ENCODE results near the gene PIK3R3. TPM values are rescaled to one million over a fixed set of nuclear protein-coding genes. Genes with fewer than 3 reads are reported as not detected.

PIK3R3 gene
- total RNA-seq, 1 experiment from 2014 or later, result 3.6 TPM

DNA sequence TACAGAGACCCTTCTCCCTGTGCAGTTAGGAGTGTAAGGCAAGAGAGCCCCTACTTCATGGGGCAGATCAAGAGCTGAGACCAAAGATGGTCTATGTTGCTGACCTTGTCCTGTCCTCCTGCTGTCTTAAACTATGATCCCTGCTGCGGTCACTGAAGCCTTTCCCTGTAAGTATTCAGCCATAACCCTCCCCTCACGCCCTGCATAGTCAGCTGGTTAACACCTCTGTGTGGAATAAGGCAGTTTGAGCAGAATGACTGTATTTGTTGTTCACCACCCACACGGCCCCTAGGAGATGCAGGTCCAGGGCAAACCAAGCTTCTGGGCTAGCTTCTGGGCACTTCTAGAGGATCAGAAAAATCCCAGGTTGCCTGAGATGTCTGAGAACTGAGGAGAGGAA lies 42.8 kb upstream of the PIK3R3 start:
- intact Hi-C loops (cut with micrococcal nuclease; ENCODE audit: unreplicated experiment), result no loop called here
- TF ChIP-seq, protein P1, sequence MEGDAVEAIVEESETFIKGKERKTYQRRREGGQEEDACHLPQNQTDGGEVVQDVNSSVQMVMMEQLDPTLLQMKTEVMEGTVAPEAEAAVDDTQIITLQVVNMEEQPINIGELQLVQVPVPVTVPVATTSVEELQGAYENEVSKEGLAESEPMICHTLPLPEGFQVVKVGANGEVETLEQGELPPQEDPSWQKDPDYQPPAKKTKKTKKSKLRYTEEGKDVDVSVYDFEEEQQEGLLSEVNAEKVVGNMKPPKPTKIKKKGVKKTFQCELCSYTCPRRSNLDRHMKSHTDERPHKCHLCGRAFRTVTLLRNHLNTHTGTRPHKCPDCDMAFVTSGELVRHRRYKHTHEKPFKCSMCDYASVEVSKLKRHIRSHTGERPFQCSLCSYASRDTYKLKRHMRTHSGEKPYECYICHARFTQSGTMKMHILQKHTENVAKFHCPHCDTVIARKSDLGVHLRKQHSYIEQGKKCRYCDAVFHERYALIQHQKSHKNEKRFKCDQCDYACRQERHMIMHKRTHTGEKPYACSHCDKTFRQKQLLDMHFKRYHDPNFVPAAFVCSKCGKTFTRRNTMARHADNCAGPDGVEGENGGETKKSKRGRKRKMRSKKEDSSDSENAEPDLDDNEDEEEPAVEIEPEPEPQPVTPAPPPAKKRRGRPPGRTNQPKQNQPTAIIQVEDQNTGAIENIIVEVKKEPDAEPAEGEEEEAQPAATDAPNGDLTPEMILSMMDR (IDR thresholded peaks at IDR 0.05; ENCODE audit: insufficient read depth in 1 of 2, low read depth in 1 of 2, low read length in 1 of 2, severe bottlenecking in 1 of 2, unreplicated experiment in 1 of 2), result no peak
- BruUV-seq (replicated peaks), result no TSS peak
- peaks cover 5% of the 10 kb centered on the region for H3K4me1 Mint-ChIP-seq (ENCODE audit: low read depth, unreplicated experiment)
- CTCF ChIA-PET, result no interaction called here
- Histone ChIP-seq H3K27me3 (replicated peaks; ENCODE audit: control insufficient read depth, insufficient read depth, low read length) (no peaks in the 10 kb centered on the region), H3K36me3 (ENCODE audit: control insufficient read depth, insufficient read depth, low read length) (no peaks in the 10 kb centered on the region), H3K9me3 (no peaks in the 10 kb centered on the region), H3K4me1 (peaks cover 10% of the 10 kb centered on the region; the same call in 1 of the 2 replicates), H3K4me3 (ENCODE audit: low read depth, low read length) (no peak overlapping the region)
- no peaks in the 10 kb centered on the region for H3K36me3 Mint-ChIP-seq (ENCODE audit: insufficient read depth, unreplicated experiment)
- DNase-seq, result no peak
- POLR2A ChIA-PET, result no interaction called here
- H3K9me3 Mint-ChIP-seq (ENCODE audit: unreplicated experiment), result no peaks in the 10 kb centered on the region
- no peak overlapping the region for H3K27ac Mint-ChIP-seq (ENCODE audit: unreplicated experiment)
- no peak overlapping the region for H3K4me3 Mint-ChIP-seq (ENCODE audit: unreplicated experiment)
- no peaks in the 10 kb centered on the region for H3K27me3 Mint-ChIP-seq (ENCODE audit: insufficient read depth, unreplicated experiment)

DNA sequence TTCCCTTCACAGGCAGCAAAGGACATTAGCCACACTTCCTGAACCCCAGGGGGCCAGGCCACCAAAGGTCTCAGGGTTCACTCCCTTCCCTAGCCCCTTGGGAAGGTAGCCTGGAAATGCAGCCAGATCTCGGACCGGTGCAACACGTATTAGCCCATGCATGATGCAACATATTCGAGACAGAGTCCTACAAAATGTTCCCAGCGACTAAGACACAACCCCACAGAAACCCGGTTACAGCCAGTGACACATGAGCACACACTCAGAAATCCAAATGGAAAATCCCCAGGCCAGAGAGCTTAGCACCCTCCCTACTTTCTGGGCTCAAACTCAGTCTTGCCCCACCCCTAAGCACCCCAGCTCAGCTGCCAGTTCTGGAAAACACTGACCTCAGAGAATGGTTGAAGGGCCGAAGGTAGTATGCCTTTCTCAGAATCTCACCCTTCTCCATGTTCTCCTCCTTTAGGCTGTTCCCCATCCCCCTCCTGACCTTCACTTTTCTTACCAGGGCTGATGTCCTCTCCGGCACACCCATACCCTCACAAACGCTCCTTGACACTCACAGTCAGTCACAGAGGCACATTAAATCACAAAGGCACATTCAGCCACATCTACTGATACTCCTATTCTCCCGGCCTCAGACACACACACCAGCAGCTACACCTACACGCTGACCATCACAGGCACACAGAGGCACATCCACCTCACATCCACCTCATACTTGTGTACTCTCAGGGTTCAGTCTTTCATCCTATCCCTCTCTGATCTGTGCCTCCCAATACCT lies 42.2 kb upstream of the PIK3R3 start, which contains the start of gene TSPAN1:
Gene TSPAN1 (plus strand): TSS at position 640 of the 784 bp plus-strand sequence. CDS start 6,021 bp downstream, outside the sequence.
- intact Hi-C loops (cut with micrococcal nuclease; ENCODE audit: unreplicated experiment), result no loop called here
- Histone ChIP-seq H3K4me3 (ENCODE audit: low read depth, low read length) (no peak within 1 kb of the TSS), H3K27me3 (replicated peaks; ENCODE audit: control insufficient read depth, insufficient read depth, low read length) (no peaks in the 10 kb centered on the region), H3K9me3 (no peaks in the 10 kb centered on the region), H3K4me1 (peaks cover 10% of the 10 kb centered on the region; the same call in 1 of the 2 replicates), H3K36me3 (ENCODE audit: control insufficient read depth, insufficient read depth, low read length) (no peaks in the 10 kb centered on the region)
- Mint-ChIP-seq H3K27me3 (ENCODE audit: insufficient read depth, unreplicated experiment) (no peaks in the 10 kb centered on the region), H3K9me3 (ENCODE audit: unreplicated experiment) (no peaks in the 10 kb centered on the region), H3K4me3 (ENCODE audit: unreplicated experiment) (no peak within 1 kb of the TSS), H3K36me3 (ENCODE audit: insufficient read depth, unreplicated experiment) (no peaks in the 10 kb centered on the region), H3K4me1 (ENCODE audit: low read depth, unreplicated experiment) (peaks cover 5% of the 10 kb centered on the region), H3K27ac (ENCODE audit: unreplicated experiment) (no peak within 1 kb of the TSS)
- no TSS peak for BruUV-seq (replicated peaks)
- DNase-seq, result no peak
- ChIA-PET POLR2A (no interaction called here), CTCF (no interaction called here)
- TF ChIP-seq, protein P1 (IDR thresholded peaks at IDR 0.05; ENCODE audit: insufficient read depth in 1 of 2, low read depth in 1 of 2, low read length in 1 of 2, severe bottlenecking in 1 of 2, unreplicated experiment in 1 of 2), result no peak

- POLR2A ChIA-PET, result no interaction called here
- Histone ChIP-seq H3K27me3 (replicated peaks; ENCODE audit: control insufficient read depth, insufficient read depth, low read length) (no peaks in the 10 kb centered on the region), H3K9me3 (no peaks in the 10 kb centered on the region), H3K4me1 (peaks cover 10% of the 10 kb centered on the region; the same call in 1 of the 2 replicates), H3K36me3 (ENCODE audit: control insufficient read depth, insufficient read depth, low read length) (no peaks in the 10 kb centered on the region), H3K4me3 (ENCODE audit: low read depth, low read length) (no peak overlapping the region)
- Mint-ChIP-seq H3K9me3 (ENCODE audit: unreplicated experiment) (no peaks in the 10 kb centered on the region), H3K27me3 (ENCODE audit: insufficient read depth, unreplicated experiment) (no peaks in the 10 kb centered on the region), H3K4me1 (ENCODE audit: low read depth, unreplicated experiment) (peaks cover 5% of the 10 kb centered on the region), H3K36me3 (ENCODE audit: insufficient read depth, unreplicated experiment) (no peaks in the 10 kb centered on the region), H3K27ac (ENCODE audit: unreplicated experiment) (no peak overlapping the region), H3K4me3 (ENCODE audit: unreplicated experiment) (no peak overlapping the region)
- BruUV-seq (replicated peaks), result no TSS peak
- TF ChIP-seq, protein P1 (IDR thresholded peaks at IDR 0.05; ENCODE audit: insufficient read depth in 1 of 2, low read depth in 1 of 2, low read length in 1 of 2, severe bottlenecking in 1 of 2, unreplicated experiment in 1 of 2), result no peak
- DNase-seq, result no peak
- CTCF ChIA-PET, result interaction anchor here (1.0 kb wide), 1 partner anchor 50 kb away, joined by 3 read pairs; no protein-coding TSS in a partner anchor
- intact Hi-C loops (cut with micrococcal nuclease; ENCODE audit: unreplicated experiment), result no loop called here
Measured at GRCh38 chr1:46173361-46173856, 41.0 kb upstream of the PIK3R3 start.
